Renal pelvis (tissue), 12 donors: ENCODE measurements around the gene FOXR2. TPM values are rescaled to one million over a fixed set of nuclear protein-coding genes. Genes with fewer than 3 reads are reported as not detected.

ENCODE experiments used
- DNase-seq: peaks from one replicate; pipeline ENCODE4 v3.0.0-alpha.2; 2013
- long read RNA-seq, 16 experiments: transcript quantifications; one replicate each; lab custom pipeline, GENCODE V29; 2026
- polyA plus RNA-seq, 3 donors: library from polyadenylated mRNA; unstranded; fragments of 120-200 nt; gene quantifications; one replicate each; pipeline ENCODE4 v1.2.1, GENCODE V29; 2013; ENCODE audit not compliant: insufficient read length in 3 of 3

FOXR2 gene, protein sequence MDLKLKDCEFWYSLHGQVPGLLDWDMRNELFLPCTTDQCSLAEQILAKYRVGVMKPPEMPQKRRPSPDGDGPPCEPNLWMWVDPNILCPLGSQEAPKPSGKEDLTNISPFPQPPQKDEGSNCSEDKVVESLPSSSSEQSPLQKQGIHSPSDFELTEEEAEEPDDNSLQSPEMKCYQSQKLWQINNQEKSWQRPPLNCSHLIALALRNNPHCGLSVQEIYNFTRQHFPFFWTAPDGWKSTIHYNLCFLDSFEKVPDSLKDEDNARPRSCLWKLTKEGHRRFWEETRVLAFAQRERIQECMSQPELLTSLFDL
- not detected for polyA plus RNA-seq
- long read RNA-seq, donor 1 = 0 reads
- long read RNA-seq, donor 2 = 0 reads
- long read RNA-seq, donor 3 = 0 reads
- long read RNA-seq, donor 4 = 0 reads
- long read RNA-seq, donor 5 = 0 reads
- long read RNA-seq, donor 6 = 0 reads
- long read RNA-seq, donor 7 = 0 reads
- long read RNA-seq, donor 8 = 0 reads
- long read RNA-seq, donor 9 = 0 reads
- long read RNA-seq, donor 10 = 0 reads
- long read RNA-seq, donor 11 = 0 reads
- long read RNA-seq, donor 12 = 0 reads
- long read RNA-seq, donor 13 = 0 reads
- long read RNA-seq, donor 14 = 0 reads
- long read RNA-seq, donor 15 = 0 reads
- long read RNA-seq, donor 16 = 0 reads

DNA sequence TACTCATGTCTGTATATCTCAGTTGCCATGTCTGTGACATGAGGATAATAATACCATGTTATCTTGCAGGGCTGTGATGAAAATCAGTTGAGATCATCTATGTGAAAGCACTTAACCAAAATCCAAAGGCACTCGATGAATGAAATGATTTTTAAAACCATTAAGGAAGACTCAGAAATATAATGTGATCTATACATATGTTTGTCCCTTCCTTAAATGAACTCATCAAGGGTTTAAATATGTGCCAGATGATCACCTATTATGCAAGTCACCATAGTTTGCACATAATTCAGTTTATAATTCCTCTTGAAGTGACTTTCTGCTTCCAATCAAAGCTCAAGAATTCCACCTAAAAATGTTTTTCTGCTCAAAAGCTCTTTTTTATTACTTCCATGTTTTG is at the start of gene FOXR2:
Gene FOXR2, plus strand, starts transcription at position 301 of the 400 bp plus-strand sequence. CDS start 312 bp downstream, outside the sequence.
- DNase-seq = no peak

DNA sequence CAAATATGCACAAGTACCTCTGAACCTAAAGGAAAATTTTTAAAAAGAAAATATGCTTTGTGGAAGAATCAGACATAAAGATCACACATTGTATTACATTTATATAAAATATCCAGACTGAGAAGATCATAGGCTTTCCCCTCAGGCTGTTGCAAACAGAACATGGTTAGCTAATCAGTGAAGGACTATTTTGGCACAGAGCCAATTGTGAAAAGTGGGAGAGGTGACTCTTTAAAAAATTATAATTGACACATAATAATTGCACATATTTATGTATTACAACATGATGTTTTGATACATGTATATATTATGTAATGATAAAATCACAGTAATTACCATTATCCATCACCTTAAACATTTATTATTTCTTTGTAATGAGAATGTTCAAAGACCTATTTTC is 44.1 kb upstream of the FOXR2 start:
- DNase-seq = no peak

DNA sequence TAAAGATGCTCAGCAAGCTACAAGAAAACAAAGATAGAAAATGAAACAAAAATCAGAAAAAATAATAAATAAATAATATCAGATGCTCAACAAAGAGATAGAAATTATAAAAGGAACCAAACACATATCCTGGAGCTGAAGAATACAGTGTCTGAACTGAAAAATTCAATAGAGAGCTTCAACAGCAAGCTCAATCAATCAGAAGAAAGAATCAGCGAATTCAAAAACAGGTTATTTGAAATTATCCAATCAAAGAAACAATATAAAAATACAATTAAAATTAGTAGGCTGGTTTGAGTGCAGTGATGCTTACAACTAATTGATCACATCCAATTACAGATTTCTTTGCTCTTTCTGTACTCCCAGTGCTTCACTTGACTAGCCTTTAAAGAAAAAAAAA is 40.8 kb upstream of the FOXR2 start:
- DNase-seq = no peak

DNA sequence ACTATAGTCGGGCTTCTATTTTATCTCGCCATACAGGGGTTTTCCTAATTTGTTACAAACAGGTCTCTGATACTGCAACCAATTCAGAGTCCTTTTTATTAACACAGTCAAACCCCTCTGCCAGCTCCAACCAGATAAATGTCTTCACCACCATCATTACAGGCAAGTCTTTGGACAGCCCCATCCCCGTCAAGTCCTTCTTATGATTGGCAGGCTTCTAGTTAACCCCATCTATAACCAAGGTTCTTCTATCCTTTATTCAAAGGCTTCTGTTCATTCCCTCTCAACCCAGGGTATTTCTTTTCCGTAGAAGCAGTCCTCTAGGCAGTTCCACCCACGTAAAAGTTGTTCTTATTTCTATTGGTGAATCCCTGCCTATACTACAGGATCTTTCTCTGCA is 29.9 kb upstream of the FOXR2 start:
- DNase-seq = no peak

DNA sequence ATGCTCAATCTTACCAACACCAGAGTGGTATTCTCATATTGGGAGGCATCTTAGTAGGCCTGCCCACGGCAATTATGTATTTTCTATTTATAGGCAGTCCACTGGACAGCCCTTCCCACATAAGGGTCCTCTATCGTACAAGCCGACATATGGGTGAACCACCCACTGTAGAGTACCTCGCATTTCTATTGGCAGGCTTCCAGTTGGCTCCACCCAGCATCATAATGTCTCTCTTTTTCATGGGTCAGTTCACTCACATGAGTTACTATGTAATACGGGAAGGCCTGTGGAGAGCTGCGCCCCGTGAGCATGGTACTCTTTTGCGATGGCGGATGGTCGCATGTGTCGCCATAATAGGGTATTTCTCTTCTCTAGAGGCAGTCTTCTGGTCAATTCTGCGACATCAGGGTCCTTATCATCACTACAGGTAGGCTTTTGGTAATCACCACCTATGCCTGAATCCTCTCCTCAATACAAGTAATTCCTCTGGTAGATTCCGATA is 29.4 kb upstream of the FOXR2 start:
- no peak for DNase-seq

DNA sequence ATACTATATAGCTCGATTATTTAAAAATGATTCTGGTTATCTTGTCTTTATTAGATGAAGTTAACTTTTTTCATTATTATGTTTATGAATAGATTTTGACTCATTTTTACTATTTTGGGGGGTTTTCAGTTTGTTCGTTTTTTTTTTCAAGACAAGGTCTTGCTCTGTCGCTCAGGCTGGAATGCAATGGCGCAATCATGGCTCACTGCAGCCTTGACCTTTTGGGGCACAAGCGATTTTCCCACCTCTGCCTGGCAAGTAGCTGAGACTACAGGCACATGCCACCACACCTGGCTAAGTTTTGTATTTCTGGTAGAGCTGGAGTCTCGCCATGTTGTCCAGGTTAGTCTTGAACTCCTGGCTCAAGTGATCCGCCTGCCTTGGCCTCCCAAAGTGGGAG is 24.9 kb upstream of the FOXR2 start:
- no peak for DNase-seq

DNA sequence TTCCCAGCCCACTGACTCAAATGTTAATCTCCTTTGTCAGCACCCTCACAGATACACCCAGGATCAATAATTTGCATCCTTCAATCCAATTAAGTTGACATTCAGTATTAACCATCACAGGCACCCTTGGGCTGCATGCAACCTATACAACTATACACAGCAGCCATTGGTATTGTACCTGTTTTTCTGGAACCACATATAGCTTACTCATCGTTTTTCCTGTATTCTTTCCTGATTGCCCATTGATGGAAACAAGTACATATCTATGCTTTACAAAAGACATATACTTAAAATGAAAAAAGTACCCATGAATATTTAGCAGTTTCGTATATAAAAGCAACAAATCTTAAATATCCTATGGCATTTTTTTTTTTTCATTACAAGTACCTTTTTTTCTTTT is 3.7 kb upstream of the FOXR2 start:
- no peak for DNase-seq

DNA sequence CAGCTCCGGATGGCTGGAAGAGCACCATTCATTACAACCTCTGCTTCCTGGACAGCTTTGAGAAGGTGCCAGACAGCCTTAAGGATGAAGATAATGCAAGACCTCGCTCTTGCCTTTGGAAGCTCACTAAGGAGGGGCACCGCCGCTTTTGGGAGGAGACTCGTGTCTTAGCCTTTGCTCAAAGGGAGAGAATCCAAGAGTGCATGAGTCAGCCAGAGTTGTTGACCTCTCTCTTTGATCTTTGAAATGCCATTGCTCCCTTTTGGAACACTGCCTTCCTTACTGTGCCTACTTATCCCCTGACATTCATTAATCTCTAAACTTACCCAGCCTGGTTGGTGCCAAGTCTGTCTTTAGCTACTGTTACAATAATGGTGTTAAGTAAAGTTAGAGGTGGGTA is 1.2 kb downstream of the FOXR2 start:
- DNase-seq = no peak

DNA sequence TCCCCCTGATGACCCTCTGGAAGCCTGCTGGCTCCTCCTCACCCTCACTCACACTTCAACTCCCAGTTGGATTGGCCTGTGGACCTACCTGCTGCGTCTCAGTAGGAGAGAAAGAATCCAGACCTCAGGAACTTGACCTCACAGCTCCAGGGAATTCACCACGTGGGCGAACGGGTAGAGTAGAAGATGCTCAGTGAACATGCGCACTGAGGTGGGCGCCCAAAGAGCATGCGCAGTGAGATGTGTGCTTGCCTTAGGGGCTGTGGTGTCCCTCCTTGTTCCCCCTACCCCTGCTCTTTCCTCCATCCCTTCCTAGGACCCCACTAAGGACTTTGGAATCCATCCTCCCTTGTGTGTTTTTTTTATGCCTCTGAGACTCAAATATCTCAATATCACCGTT is 12.9 kb downstream of the FOXR2 start:
- no peak for DNase-seq

DNA sequence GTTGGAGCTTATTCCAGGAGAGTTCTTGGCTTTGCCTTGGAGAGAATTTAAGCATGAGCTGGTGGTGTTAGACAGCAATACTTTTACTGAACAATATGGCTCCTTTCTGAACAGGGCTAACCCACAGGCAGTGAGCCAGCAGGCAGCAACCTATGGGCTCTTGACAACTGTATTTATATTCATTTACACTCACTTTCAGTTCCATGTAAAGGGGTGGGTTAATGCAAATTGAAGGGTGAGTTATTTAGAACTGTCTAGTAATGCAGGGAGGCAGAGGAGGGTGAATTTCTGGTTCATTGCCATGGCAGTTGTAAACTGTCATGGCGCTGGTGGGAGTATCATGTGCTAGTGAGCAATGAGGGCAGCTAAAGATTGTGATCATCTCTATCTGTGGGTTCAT is 15.7 kb downstream of the FOXR2 start:
- no peak for DNase-seq

DNA sequence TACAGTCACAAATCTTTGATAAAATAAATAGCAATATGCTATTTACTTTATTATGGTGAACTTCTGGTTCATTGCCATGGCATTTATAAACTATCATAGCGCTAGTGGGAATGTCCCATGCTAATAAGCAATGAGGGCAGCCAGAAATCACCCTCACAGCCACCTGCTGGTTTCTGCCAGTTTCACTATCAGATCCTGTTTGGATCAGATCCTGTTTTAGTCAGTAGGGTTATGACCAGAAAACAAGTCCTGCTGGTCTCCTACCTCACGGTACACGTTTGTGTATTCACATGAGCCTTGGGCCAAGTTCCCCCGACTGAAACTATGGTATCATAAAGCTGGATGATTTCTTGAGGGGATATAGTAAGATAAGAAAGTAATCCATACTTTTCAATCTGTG is 17.7 kb downstream of the FOXR2 start:
- no peak for DNase-seq

DNA sequence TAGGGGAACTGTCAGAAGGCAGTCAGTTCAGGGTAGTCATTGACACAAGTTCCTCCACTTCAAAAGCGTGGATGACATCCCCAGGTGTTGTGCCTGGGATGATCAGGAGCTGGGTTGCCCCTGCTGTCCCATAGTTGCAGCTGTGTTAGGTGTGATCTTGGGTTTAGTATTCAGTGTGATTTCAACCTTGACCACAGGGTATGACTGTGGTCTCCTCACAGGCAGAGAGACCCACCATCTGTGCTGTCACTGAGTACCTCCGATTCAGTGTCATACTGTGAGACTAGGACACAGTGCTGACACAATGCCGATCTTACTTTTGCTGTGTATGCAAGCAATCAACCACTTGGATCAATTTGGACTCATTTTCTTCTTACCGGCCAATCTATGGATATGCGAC is 25.2 kb downstream of the FOXR2 start:
- DNase-seq = no peak

DNA sequence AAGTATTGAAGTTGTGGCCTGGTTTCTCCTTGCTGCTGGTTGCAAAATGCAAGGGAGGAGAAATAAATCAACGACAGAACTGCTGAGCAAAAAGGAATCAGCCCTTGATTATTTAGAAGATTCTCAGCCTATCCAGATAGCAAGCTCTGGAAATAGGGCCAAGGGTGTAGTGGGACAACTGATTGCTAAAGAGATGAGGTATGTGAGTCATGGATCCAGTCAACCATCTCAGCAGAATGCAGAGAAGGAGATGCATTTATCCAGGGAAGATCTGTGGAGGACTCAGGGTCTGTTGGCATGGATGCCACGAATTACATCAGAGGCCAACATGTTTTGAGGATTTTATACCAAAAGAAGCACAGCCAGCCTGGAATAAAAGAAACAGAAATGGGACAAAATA is 36.7 kb downstream of the FOXR2 start:
- DNase-seq = no peak

DNA sequence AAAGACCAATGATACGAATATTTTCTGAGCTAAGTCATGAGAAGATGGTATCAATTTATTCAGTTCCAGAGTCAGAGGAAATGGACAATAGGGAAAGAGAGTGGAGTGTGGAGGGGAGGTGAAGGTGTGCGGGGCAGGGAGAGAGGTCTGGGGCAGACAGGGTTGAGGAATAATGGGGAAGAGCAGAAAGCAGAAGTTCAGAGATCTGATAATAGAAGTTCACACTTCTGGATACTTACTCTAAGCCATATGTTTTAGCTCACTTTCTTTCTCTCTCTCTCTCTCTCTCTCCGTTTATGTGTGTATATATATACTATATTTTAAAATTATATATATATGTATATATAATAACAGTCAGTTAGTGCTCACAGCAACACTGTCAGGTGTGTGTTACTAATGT is 40.4 kb downstream of the FOXR2 start:
- no peak for DNase-seq

DNA sequence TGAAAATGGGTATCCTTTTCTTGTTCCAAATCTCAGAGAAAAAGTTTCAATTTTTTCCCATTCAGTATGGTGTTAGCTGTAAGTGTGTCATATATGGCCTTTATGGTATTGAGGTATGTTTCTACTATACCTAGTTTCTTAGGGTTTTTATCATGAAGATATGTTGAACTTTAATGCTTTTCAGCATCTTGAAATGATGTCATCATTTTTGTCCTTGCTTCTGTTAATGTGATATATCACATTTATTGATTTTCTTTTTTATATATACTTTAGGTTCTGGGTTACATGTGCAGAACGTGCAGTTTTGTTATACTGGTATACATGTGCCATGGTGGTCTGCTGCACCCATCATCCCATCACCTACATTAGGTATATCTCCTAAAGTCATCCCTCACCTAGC is 44.9 kb downstream of the FOXR2 start:
- DNase-seq = no peak

Other genes with a start within 250 kb of the FOXR2 start
- 10 to 100 TPM; 65.9 to 79.4 (median 70.0) TPM for gene MAGEH1, start 171.3 kb upstream of the FOXR2 start, polyA plus RNA-seq
- gene USP51, start 133.6 kb upstream of the FOXR2 start, polyA plus RNA-seq = 10 to 100 TPM; 11.5 to 13.7 (median 12.7) TPM
- 10 to 100 TPM; 37.8 to 54.2 (median 43.5) TPM for gene RRAGB, start 94.3 kb downstream of the FOXR2 start, polyA plus RNA-seq